ENCODE results near the gene MRPS12.

DNA sequence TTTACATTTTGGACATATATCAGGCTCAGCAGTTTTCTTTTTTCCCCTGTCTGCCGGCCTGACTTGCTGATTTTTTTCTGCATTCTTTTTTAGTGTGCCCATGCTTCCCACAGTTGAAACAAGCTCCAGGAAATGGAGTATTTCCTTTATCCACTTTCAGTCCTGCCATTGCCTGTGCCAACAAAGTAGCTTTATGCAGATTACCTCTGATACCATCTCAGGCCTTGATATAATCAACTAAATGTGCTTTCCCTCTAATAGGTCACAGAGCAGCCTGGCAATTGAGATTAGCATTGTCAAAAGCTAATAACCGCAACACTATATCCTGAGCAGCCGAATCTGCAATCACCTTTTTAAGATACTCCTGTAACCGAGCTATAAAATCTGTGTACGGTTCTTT is 9.2 kb downstream of the MRPS12 start:
- TF ChIP-seq, protein P1, sequence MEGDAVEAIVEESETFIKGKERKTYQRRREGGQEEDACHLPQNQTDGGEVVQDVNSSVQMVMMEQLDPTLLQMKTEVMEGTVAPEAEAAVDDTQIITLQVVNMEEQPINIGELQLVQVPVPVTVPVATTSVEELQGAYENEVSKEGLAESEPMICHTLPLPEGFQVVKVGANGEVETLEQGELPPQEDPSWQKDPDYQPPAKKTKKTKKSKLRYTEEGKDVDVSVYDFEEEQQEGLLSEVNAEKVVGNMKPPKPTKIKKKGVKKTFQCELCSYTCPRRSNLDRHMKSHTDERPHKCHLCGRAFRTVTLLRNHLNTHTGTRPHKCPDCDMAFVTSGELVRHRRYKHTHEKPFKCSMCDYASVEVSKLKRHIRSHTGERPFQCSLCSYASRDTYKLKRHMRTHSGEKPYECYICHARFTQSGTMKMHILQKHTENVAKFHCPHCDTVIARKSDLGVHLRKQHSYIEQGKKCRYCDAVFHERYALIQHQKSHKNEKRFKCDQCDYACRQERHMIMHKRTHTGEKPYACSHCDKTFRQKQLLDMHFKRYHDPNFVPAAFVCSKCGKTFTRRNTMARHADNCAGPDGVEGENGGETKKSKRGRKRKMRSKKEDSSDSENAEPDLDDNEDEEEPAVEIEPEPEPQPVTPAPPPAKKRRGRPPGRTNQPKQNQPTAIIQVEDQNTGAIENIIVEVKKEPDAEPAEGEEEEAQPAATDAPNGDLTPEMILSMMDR (IDR thresholded peaks at IDR 0.05) = no peak
- no peak for TF ChIP-seq POLR2A (IDR thresholded peaks at IDR 0.05)

All from esophagus squamous epithelium (tissue), 4 donors.